Cardiac muscle cell (in vitro differentiated cells and primary cell): Measurements from ENCODE around the gene RASGEF1C. TPM values are rescaled to one million over a fixed set of nuclear protein-coding genes. Genes with fewer than 3 reads are reported as not detected.
A peak's percentile ranks its signal among the peaks of the same experiment; 100 is the strongest.

ENCODE experiments used
- DNase-seq, 2 donors: peaks; one replicate each; pipeline versions ENCODE4 v3.0.0 to v3.0.0-alpha.2; 2010 to 2017; ENCODE audit warnings: low read depth in 1 of 2, low spot score in 1 of 2
- H3K27ac ChIP-seq: fragments of 200-600 bp; sonication (generic); 2 replicates; pipeline ENCODE4 v1.5.1; 2016
- H3K27me3 ChIP-seq: fragments of 200-600 bp; sonication (generic); 2 replicates; pipeline ENCODE4 v1.6.0; 2016; ENCODE audit warnings: control low read depth
- H3K36me3 ChIP-seq: fragments of 200-600 bp; sonication (generic); 2 replicates; pipeline ENCODE4 v1.5.1; 2016; ENCODE audit warnings: control low read depth
- H3K4me1 ChIP-seq: fragments of 200-600 bp; sonication (generic); 2 replicates; pipeline ENCODE4 v1.8.1; 2017; ENCODE audit warnings: low read depth, mild to moderate bottlenecking, mixed run types
- H3K4me3 ChIP-seq: fragments of 200-600 bp; sonication (generic); 2 replicates; pipeline ENCODE4 v1.5.1; 2016; ENCODE audit warnings: mild to moderate bottlenecking
- H3K9me3 ChIP-seq: fragments of 200-600 bp; sonication (generic); 2 replicates; pipeline ENCODE4 v1.5.1; 2017; ENCODE audit warnings: low read depth, mild to moderate bottlenecking, control low read depth
- CTCF ChIP-seq: IDR thresholded peaks from 2 replicates; pipeline ENCODE4 v1.5.1; 2012; ENCODE audit warnings: low read depth, mild to moderate bottlenecking, low read length
- polyA plus RNA-seq: library from polyadenylated mRNA; unstranded; fragments of >200 nt; fragmentation: Nextera tagmentation; extraction: Ambion mirVana; gene quantifications from 2 replicates; pipeline ENCODE4 v1.2.1, GENCODE V29; 2016
- total RNA-seq: library from RNA; depleted of rRNA; stranded (reverse); fragments of >200 nt; gene quantifications from 2 replicates; pipeline ENCODE4 v1.2.3, GENCODE V29; 2016

The RASGEF1C gene
- total and polyA plus RNA-seq, 2 experiments from 2014 or later, result 1.5 to 2.5 TPM

- no peak for DNase-seq
- Histone ChIP-seq H3K27me3 (no peaks in the 10 kb centered on the region), H3K9me3 (no peaks in the 10 kb centered on the region), H3K36me3 (no peaks in the 10 kb centered on the region), H3K4me3 (no peak overlapping the region), H3K4me1 (no peaks in the 10 kb centered on the region), H3K27ac (no peak overlapping the region)
- TF ChIP-seq CTCF, result no peak
Measured at GRCh38 chr5:180097926-180098325, 111.1 kb downstream of the RASGEF1C start.

- TF ChIP-seq CTCF, result no peak
- Histone ChIP-seq H3K4me1 (peaks cover 2% of the 10 kb centered on the region), H3K4me3 (no peak overlapping the region), H3K9me3 (no peaks in the 10 kb centered on the region), H3K27ac (no peak overlapping the region), H3K27me3 (no peaks in the 10 kb centered on the region), H3K36me3 (no peaks in the 10 kb centered on the region)
- no peak for DNase-seq
Measured at GRCh38 chr5:180097163-180097894, 111.7 kb downstream of the RASGEF1C start.

GRCh38 chr5:180096616-180097015, 112.4 kb downstream of the RASGEF1C start:
- no peak overlapping the region for H3K4me3 ChIP-seq
- H3K27me3 ChIP-seq, result no peaks in the 10 kb centered on the region
- DNase-seq, result no peak
- H3K9me3 ChIP-seq, result no peaks in the 10 kb centered on the region
- H3K4me1 ChIP-seq, result peaks cover 8% of the 10 kb centered on the region
- H3K27ac ChIP-seq, result no peak overlapping the region
- no peak for TF ChIP-seq CTCF
- H3K36me3 ChIP-seq, result no peaks in the 10 kb centered on the region

- no peaks in the 10 kb centered on the region for H3K9me3 ChIP-seq
Measured at GRCh38 chr5:180095545-180095944, 113.5 kb downstream of the RASGEF1C start.

GRCh38 chr5:180093651-180094382, 115.2 kb downstream of the RASGEF1C start:
- Histone ChIP-seq H3K27me3 (no peaks in the 10 kb centered on the region), H3K4me1 (peaks cover 11% of the 10 kb centered on the region), H3K4me3 (no peak overlapping the region), H3K9me3 (no peaks in the 10 kb centered on the region), H3K36me3 (no peaks in the 10 kb centered on the region), H3K27ac (no peak overlapping the region)
- TF ChIP-seq CTCF, result no peak
- peak in 1 of 2 donors; percentile 8 for DNase-seq

More at GRCh38 chr5:180095545-180095944, 113.5 kb downstream of the RASGEF1C start:
- no peak overlapping the region for H3K27ac ChIP-seq
- H3K4me3 ChIP-seq, result no peak overlapping the region
- H3K27me3 ChIP-seq, result no peaks in the 10 kb centered on the region
- H3K36me3 ChIP-seq, result no peaks in the 10 kb centered on the region
- no peak for TF ChIP-seq CTCF
- H3K4me1 ChIP-seq, result peaks cover 11% of the 10 kb centered on the region
- peak in 1 of 2 donors; percentile 10 for DNase-seq
